HG03520 (cell line): ENCODE measurements around the gene NVL.
"Not testable (repeated sequence)": the region's sequence is repeated elsewhere in the genome, so short reads cannot be mapped to it uniquely, and the experiment has no call there.

Source experiments
- ATAC-seq: cut with Tn5 transposase; IDR thresholded peaks from one replicate; pipeline ENCODE4 v1.9.1; 2021; ENCODE audit warnings: mild to moderate bottlenecking, moderate library complexity; ENCODE audit not compliant: unreplicated experiment

Gene NVL

GRCh38 chr1:224238212-224238611 lies 91.8 kb downstream of the NVL start:
- no peak for ATAC-seq

- no peak for ATAC-seq
These were observed 92.7 kb downstream of the NVL start for GRCh38 chr1:224237119-224237881.

- ATAC-seq, result no peak
These were observed 94.0 kb downstream of the NVL start for GRCh38 chr1:224235813-224236493.

GRCh38 chr1:224234017-224234416 lies 96.0 kb downstream of the NVL start:
- ATAC-seq, result no peak

- ATAC-seq, result no peak
These were observed 103.0 kb downstream of the NVL start for GRCh38 chr1:224226849-224227502.

- ATAC-seq, result no peak
These were observed 105.9 kb downstream of the NVL start for GRCh38 chr1:224223819-224224714.

- ATAC-seq, result no peak
These were observed 110.3 kb downstream of the NVL start for GRCh38 chr1:224219612-224220059.

GRCh38 chr1:224219011-224219611 lies 110.9 kb downstream of the NVL start:
- ATAC-seq, result no peak

GRCh38 chr1:224217655-224218623 lies 112.0 kb downstream of the NVL start:
- ATAC-seq, result no peak

- ATAC-seq, result no peak
These were observed 113.6 kb downstream of the NVL start for GRCh38 chr1:224216382-224216781.

- ATAC-seq, result no peak
These were observed 116.4 kb downstream of the NVL start for GRCh38 chr1:224213438-224214119.

GRCh38 chr1:224212618-224213061 lies 117.3 kb downstream of the NVL start:
- ATAC-seq, result no peak

- ATAC-seq, result no peak
These were observed 118.6 kb downstream of the NVL start for GRCh38 chr1:224211206-224211962.

- ATAC-seq, result not testable (repeated sequence)
These were observed 123.9 kb downstream of the NVL start for GRCh38 chr1:224205931-224206538.

GRCh38 chr1:224205438-224205840 lies 124.5 kb downstream of the NVL start:
- ATAC-seq, result no peak

GRCh38 chr1:224203243-224204016 lies 126.5 kb downstream of the NVL start:
- ATAC-seq, result no peak

GRCh38 chr1:224201853-224202252 lies 128.1 kb downstream of the NVL start:
- no peak for ATAC-seq
